Stimulated activated CD4-positive, alpha-beta T cell treated with anti-CD3 and anti-CD28 coated beads, Interleukin-15, amount 100 ng/mL, for 48 hours (primary cell): Measurements from ENCODE around the gene CTNS.
"Not testable (repeated sequence)": the region's sequence is repeated elsewhere in the genome, so short reads cannot be mapped to it uniquely, and the experiment has no call there.

Experiments
- DNase-seq, 2 donors: peaks; one replicate each; pipeline ENCODE4 v3.0.0-alpha.2; 2020; ENCODE audit warnings: low read depth in 2 of 2

CTNS gene

GRCh38 chr17:3685174-3685573 lies 48.6 kb downstream of the CTNS start:
- DNase-seq, result no peak

GRCh38 chr17:3688027-3688553 lies 51.5 kb downstream of the CTNS start:
- DNase-seq, result no peak

GRCh38 chr17:3688852-3689261 lies 52.3 kb downstream of the CTNS start:
- no peak for DNase-seq

GRCh38 chr17:3689262-3690093 lies 52.9 kb downstream of the CTNS start:
- DNase-seq, result no peak

- DNase-seq, result no peak
Observed at GRCh38 chr17:3690094-3690715, 53.6 kb downstream of the CTNS start.

- DNase-seq, result no peak
Observed at GRCh38 chr17:3691617-3692067, 55.1 kb downstream of the CTNS start.

GRCh38 chr17:3692346-3692745 lies 55.8 kb downstream of the CTNS start:
- DNase-seq, result no peak

- no peak for DNase-seq
Observed at GRCh38 chr17:3693141-3693540, 56.6 kb downstream of the CTNS start.

- peak in 1 of 2 donors; percentile 30 for DNase-seq
Observed at GRCh38 chr17:3693829-3694231, 57.3 kb downstream of the CTNS start.

GRCh38 chr17:3695129-3695722 lies 58.7 kb downstream of the CTNS start:
- DNase-seq, result no peak

- DNase-seq, result peak in 1 of 2 donors; percentile 32
Observed at GRCh38 chr17:3695723-3696411, 59.3 kb downstream of the CTNS start, which contains the start of gene P2RX5. P2RX5 (minus strand) TSS chr17:3696155; CDS start chr17:3696005, 150 bp downstream.

GRCh38 chr17:3697103-3697476 lies 60.5 kb downstream of the CTNS start:
- no peak for DNase-seq

- no peak for DNase-seq
Observed at GRCh38 chr17:3698139-3698538, 61.6 kb downstream of the CTNS start.

- no peak for DNase-seq
Observed at GRCh38 chr17:3699951-3700350, 63.4 kb downstream of the CTNS start.

- DNase-seq, result not testable (repeated sequence)
Observed at GRCh38 chr17:3702041-3702539, 65.5 kb downstream of the CTNS start.

- no peak for DNase-seq
Observed at GRCh38 chr17:3704931-3705717, 68.6 kb downstream of the CTNS start.

GRCh38 chr17:3705718-3705984 lies 69.1 kb downstream of the CTNS start:
- DNase-seq, result not testable (repeated sequence)

GRCh38 chr17:3708366-3708765 lies 71.8 kb downstream of the CTNS start:
- no peak for DNase-seq

GRCh38 chr17:3710951-3711383 lies 74.4 kb downstream of the CTNS start:
- peak; percentile 61 to 73 for DNase-seq
